HG03135 (cell line): ENCODE measurements around the gene FNDC11.
"Not testable (repeated sequence)": the region's sequence is repeated elsewhere in the genome, so short reads cannot be mapped to it uniquely, and the experiment has no call there.

ENCODE experiments used
- ATAC-seq: cut with Tn5 transposase; IDR thresholded peaks from one replicate; pipeline ENCODE4 v1.9.1; 2021; ENCODE audit warnings: mild to moderate bottlenecking, moderate library complexity; ENCODE audit not compliant: unreplicated experiment

Gene FNDC11

GRCh38 chr20:63595416-63596127 is 41.6 kb downstream of the FNDC11 start:
- no peak for ATAC-seq

- ATAC-seq = no peak
Observed at GRCh38 chr20:63596423-63596822, 42.5 kb downstream of the FNDC11 start.

GRCh38 chr20:63597651-63598478 is 43.9 kb downstream of the FNDC11 start:
- ATAC-seq = no peak

- ATAC-seq = no peak
Observed at GRCh38 chr20:63598479-63599395, 44.8 kb downstream of the FNDC11 start.

- ATAC-seq = no peak
Observed at GRCh38 chr20:63599396-63600050, 45.6 kb downstream of the FNDC11 start.

- not testable (repeated sequence) for ATAC-seq
Observed at GRCh38 chr20:63601679-63602078, 47.7 kb downstream of the FNDC11 start.

GRCh38 chr20:63602321-63602720 is 48.4 kb downstream of the FNDC11 start:
- ATAC-seq = no peak
